PFSK-1 (cell line): ENCODE data around the gene SH3TC1.

Source experiments
- POLR2AphosphoS5 ChIP-seq: IDR thresholded peaks from 2 replicates; pipeline ENCODE4 v1.6.1; 2012; ENCODE audit warnings: low read depth, mild to moderate bottlenecking, control low read depth, low read length, moderate library complexity
- TAF1 ChIP-seq: IDR thresholded peaks from 2 replicates; pipeline ENCODE4 v1.6.1; 2012; ENCODE audit warnings: low read length, control low read depth, borderline replicate concordance; ENCODE audit not compliant: insufficient read depth

DNA sequence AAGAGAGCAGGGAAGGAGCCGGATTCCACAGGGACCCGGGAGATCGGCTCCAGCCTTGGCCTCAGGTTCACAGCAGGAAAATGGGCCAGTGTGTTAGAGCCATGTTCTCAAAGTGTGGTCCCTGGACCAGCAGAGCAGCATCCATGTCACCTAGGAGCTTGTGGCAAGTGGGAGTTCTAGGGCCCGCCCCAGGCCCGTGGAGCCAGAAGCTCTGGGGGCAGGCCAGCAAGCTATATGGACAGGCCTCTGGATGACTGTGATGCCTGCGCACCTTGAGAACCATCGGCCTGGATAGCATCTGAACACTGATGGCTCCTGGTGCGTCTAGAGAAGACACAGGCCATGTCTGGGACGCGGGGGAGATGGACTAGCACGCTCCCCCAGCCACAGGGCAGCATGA lies 33.7 kb downstream of the SH3TC1 start:
- no peak for TF ChIP-seq POLR2AphosphoS5
- no peak for TF ChIP-seq TAF1
